HEK293T (cell line): ENCODE data around the gene MEF2D.

ENCODE experiments used
- CTCF ChIA-PET: fragments of 350-600 bp; formaldehyde crosslinking; extraction: SDS; loops from one replicate; lab custom pipeline; 2021; ENCODE audit warnings: antibody characterized with exemption, inconsistent platforms; lab: Yijun Ruan, JAX
- POLR2A ChIA-PET: fragments of 350-600 bp; formaldehyde crosslinking; extraction: SDS; loops from one replicate; lab custom pipeline; 2020; ENCODE audit warnings: antibody characterized with exemption, inconsistent platforms; lab: Yijun Ruan, JAX
- DNase-seq: peaks from one replicate; pipeline ENCODE4 v3.0.0; 2012; ENCODE audit warnings: mixed read lengths; ENCODE audit errors: extremely low spot score
- ARNT ChIP-seq: fragments of 450-650 bp; IDR thresholded peaks from 2 replicates; pipeline ENCODE4 v1.6.1; 2017; ENCODE audit warnings: mild to moderate bottlenecking
- BHLHE40 ChIP-seq: fragments of 450-650 bp; IDR thresholded peaks from 2 replicates; pipeline ENCODE4 v1.6.1; 2016; ENCODE audit warnings: mild to moderate bottlenecking, moderate library complexity, borderline replicate concordance
- CTBP1 ChIP-seq: fragments of 450-650 bp; IDR thresholded peaks from 2 replicates; pipeline ENCODE4 v1.6.1; 2016; ENCODE audit warnings: borderline replicate concordance
- ELF4 ChIP-seq: fragments of 450-650 bp; IDR thresholded peaks from 2 replicates; pipeline ENCODE4 v1.6.1; 2017; ENCODE audit warnings: antibody characterized with exemption
- FOXA1 ChIP-seq: fragments of 450-650 bp; IDR thresholded peaks from 2 replicates; pipeline ENCODE4 v1.6.1; 2016; ENCODE audit warnings: mild to moderate bottlenecking
- FOXK2 ChIP-seq: fragments of 450-650 bp; IDR thresholded peaks from 2 replicates; pipeline ENCODE4 v1.6.1; 2016; ENCODE audit warnings: mild to moderate bottlenecking
- FOXM1 ChIP-seq: fragments of 450-650 bp; IDR thresholded peaks from 2 replicates; pipeline ENCODE4 v1.6.1; 2017; ENCODE audit warnings: mild to moderate bottlenecking, borderline replicate concordance
- HDGF ChIP-seq: fragments of 450-650 bp; IDR thresholded peaks from 2 replicates; pipeline ENCODE4 v1.6.1; 2017; ENCODE audit warnings: antibody characterized with exemption, borderline replicate concordance
- L3MBTL2 ChIP-seq: fragments of 450-650 bp; conservative IDR thresholded peaks from 2 replicates; pipeline ENCODE4 v1.6.1; 2016; ENCODE audit warnings: mild to moderate bottlenecking
- LEF1 ChIP-seq: fragments of 450-650 bp; IDR thresholded peaks from 2 replicates; pipeline ENCODE4 v1.6.1; 2017; ENCODE audit warnings: mild to moderate bottlenecking, borderline replicate concordance
- NFRKB ChIP-seq: fragments of 450-650 bp; IDR thresholded peaks from 2 replicates; pipeline ENCODE4 v1.6.1; 2016; ENCODE audit warnings: mild to moderate bottlenecking, moderate library complexity
- SP1 ChIP-seq: fragments of 450-650 bp; IDR thresholded peaks from 2 replicates; pipeline ENCODE4 v1.6.1; 2017
- SUZ12 ChIP-seq: fragments of 450-650 bp; IDR thresholded peaks from 2 replicates; pipeline ENCODE4 v1.6.1; 2016; ENCODE audit warnings: mild to moderate bottlenecking
- TARDBP ChIP-seq: fragments of 450-650 bp; IDR thresholded peaks from 2 replicates; pipeline ENCODE4 v1.6.1; 2016
- ZNF384 ChIP-seq: fragments of 450-650 bp; IDR thresholded peaks from 2 replicates; pipeline ENCODE4 v1.6.1; 2016
- TF ChIP-seq, protein P1 (sequence below): fragments of 450-650 bp; IDR thresholded peaks from 2 replicates; pipeline ENCODE4 v1.6.1; 2016

The MEF2D gene

DNA sequence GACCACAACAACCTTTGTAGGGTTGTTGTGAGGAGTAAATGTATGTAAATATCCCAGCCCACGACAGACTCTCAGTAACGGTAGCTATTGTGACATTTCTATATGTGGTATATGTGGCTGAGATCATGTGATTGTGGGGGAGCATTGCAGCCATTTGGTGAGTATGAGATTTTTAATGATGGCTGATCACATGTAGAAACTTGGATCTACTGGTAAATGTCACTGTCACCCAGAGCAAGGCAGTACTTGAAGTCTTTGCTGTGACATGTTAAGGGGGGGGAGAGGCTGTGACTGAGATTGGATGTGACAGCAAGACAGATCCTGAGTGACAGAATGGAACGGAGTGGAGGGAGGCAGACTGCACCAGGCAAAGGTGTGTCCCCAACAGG, 23.9 kb upstream of the MEF2D start:
- POLR2A ChIA-PET = interaction anchor here (1.0 to 2.1 kb wide), 2 partner anchors 19 to 67 kb away, joined by 4 to 8 read pairs; no protein-coding TSS in a partner anchor

GRCh38 chr1:156523801-156524480, 23.4 kb upstream of the MEF2D start:
- CTCF ChIA-PET = interaction anchor here (1.3 kb wide), 1 partner anchor 78 kb away, joined by 4 read pairs; no protein-coding TSS in a partner anchor
- POLR2A ChIA-PET = interaction anchor here (2.1 kb wide), 1 partner anchor 67 kb away, joined by 8 read pairs; no protein-coding TSS in a partner anchor
- no peak for DNase-seq
- TF ChIP-seq ELF4 (no peak), LEF1 (no peak), SP1 (no peak), FOXK2 (no peak), FOXM1 (no peak), NFRKB (no peak), SUZ12 (no peak), TARDBP (no peak)

More for the DNA sequence above, 23.9 kb upstream of the MEF2D start:
- CTCF ChIA-PET = interaction anchor here (1.3 to 1.9 kb wide), 2 partner anchors 67 to 79 kb away, joined by 4 to 6 read pairs; no protein-coding TSS in a partner anchor
- TF ChIP-seq NFRKB (no peak), FOXK2 (no peak), LEF1 (no peak), ELF4 (no peak), L3MBTL2 (no peak), SUZ12 (no peak), FOXM1 (no peak), BHLHE40 (no peak), SP1 (no peak), TARDBP (no peak), HDGF (no peak), ZNF384 (no peak), FOXA1 (no peak), CTBP1 (no peak)
- TF ChIP-seq, protein P1, sequence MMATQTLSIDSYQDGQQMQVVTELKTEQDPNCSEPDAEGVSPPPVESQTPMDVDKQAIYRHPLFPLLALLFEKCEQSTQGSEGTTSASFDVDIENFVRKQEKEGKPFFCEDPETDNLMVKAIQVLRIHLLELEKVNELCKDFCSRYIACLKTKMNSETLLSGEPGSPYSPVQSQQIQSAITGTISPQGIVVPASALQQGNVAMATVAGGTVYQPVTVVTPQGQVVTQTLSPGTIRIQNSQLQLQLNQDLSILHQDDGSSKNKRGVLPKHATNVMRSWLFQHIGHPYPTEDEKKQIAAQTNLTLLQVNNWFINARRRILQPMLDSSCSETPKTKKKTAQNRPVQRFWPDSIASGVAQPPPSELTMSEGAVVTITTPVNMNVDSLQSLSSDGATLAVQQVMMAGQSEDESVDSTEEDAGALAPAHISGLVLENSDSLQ = no peak
- DNase-seq = no peak

DNA sequence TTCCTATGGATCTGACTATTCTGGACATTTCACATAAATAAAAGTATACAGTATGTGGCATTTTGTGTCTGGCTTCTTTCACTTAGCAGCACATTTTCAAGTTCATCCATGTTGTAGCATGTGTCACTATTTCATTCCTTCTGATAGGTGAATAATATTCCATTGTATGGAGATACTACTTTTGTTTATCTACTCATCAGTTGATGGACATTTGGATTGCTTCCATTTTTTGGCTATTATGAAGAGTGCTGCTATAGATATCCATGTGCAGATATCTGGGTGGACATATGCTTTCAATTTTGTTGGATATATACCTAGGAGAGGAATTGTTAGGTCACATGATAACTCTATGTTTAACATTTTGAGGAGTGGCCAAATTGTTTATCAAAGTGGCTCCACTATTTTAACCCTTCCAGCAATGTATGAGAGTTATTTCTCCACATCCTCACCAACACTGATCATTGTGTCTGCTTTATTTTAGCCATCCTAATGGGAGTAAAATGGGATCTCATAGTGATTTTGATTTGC, 21.9 kb upstream of the MEF2D start:
- DNase-seq = no peak
- ChIA-PET CTCF (no interaction called here), POLR2A (interaction anchor here (1.0 kb wide), 1 partner anchor 21 kb away, joined by 3 read pairs; no protein-coding TSS in a partner anchor)
- TF ChIP-seq SUZ12 = no peak
- no peak for TF ChIP-seq NFRKB
- TF ChIP-seq SP1 = no peak
- TF ChIP-seq, protein P1 = no peak
- TF ChIP-seq TARDBP = no peak
- no peak for TF ChIP-seq LEF1
- no peak for TF ChIP-seq ARNT
- no peak for TF ChIP-seq FOXK2
- TF ChIP-seq FOXM1 = no peak
- TF ChIP-seq BHLHE40 = no peak
- no peak for TF ChIP-seq ZNF384

DNA sequence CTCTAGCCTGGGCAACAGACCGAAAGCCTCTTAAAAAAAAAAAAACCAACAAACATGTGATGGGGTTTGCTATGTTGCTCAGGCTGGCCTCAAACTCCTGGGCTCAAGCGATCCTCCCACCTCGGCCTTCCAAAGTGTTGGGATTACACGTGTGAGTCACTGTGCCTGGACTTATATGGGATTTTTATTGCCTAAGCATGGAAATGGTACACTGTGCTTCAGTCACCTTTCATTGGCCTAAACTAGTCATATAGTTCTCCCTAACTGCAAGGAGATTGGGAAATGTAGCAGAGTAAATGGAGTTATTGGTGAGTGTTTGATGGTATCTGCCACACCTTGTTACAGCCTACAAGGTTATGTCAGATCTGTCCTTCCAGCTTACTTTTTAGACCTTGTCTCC, 17.2 kb upstream of the MEF2D start:
- CTCF ChIA-PET = no interaction called here

GRCh38 chr1:156516821-156517220, 16.2 kb upstream of the MEF2D start:
- DNase-seq = no peak
- ChIA-PET CTCF (interaction anchor here (0.6 to 0.7 kb wide), 2 partner anchors 16 to 63 kb away, joined by 3 read pairs; partner anchors contain the start of gene MEF2D), POLR2A (interaction anchor here (0.7 kb wide), 1 partner anchor 12 kb away, joined by 3 read pairs; no protein-coding TSS in a partner anchor)
- TF ChIP-seq HDGF (no peak), L3MBTL2 (no peak), TARDBP (no peak), ARNT (no peak), SP1 (no peak), ELF4 (no peak), FOXA1 (no peak), FOXM1 (no peak), ZNF384 (no peak), FOXK2 (no peak)
- TF ChIP-seq, protein P1 = no peak

More for the DNA sequence above, 17.2 kb upstream of the MEF2D start:
- DNase-seq = no peak
- no peak for TF ChIP-seq CTBP1
- POLR2A ChIA-PET = no interaction called here

DNA sequence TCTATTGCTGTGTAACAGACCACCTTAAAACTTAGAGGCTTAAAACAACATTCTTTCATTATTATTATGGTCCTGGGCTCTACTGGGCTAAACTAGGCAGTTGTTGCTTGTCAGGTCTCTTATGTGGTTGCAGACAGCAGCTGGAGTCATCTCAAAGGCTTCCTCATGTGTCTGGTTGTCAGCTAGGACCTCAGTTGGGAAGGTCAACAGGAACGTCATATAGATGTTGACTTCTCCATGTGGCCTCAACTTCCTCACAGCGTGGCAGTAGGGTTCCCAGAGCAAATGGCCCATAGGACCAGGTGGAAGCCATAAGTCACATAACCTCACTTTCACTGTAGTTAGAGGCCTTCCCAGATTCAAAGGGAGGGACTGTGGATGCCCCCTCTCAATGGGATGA, 15.4 kb upstream of the MEF2D start:
- ChIA-PET POLR2A (interaction anchor here (1.0 to 1.5 kb wide), 2 partner anchors 14 to 15 kb away, joined by 3 to 6 read pairs; partner anchors contain the start of gene MEF2D), CTCF (interaction anchor here (1.4 kb wide), 1 partner anchor 15 kb away, joined by 5 read pairs; no protein-coding TSS in a partner anchor)
- TF ChIP-seq LEF1 (no peak), FOXK2 (no peak), ARNT (no peak), TARDBP (no peak), HDGF (no peak), L3MBTL2 (no peak), CTBP1 (no peak), ELF4 (no peak)
- no peak for DNase-seq
